Type B pancreatic cell (in vitro differentiated cells): ENCODE results near the gene GET3. TPM values are rescaled to one million over a fixed set of nuclear protein-coding genes. Genes with fewer than 3 reads are reported as not detected.

ENCODE experiments used
- DNase-seq: peaks from one replicate; pipeline ENCODE4 v3.0.0; 2021; ENCODE audit warnings: mixed read lengths; ENCODE audit not compliant: unreplicated experiment; ENCODE audit errors: extremely low spot score
- H3K27ac Mint-ChIP-seq: 2 replicates; pipeline ENCODE4 v1.8.0; 2021; ENCODE audit warnings: mild to moderate bottlenecking, mixed read lengths
- H3K27me3 Mint-ChIP-seq: 2 replicates; pipeline ENCODE4 v1.8.0; 2021; ENCODE audit warnings: mixed read lengths
- H3K36me3 Mint-ChIP-seq: 2 replicates; pipeline ENCODE4 v1.8.0; 2021; ENCODE audit warnings: mixed read lengths
- H3K4me1 Mint-ChIP-seq: one replicate; pipeline ENCODE4 v1.8.0; 2021; ENCODE audit warnings: mixed read lengths; ENCODE audit not compliant: unreplicated experiment
- H3K4me3 Mint-ChIP-seq: 2 replicates; pipeline ENCODE4 v1.8.0; 2021; ENCODE audit warnings: mild to moderate bottlenecking, mixed read lengths
- H3K9me3 Mint-ChIP-seq: 2 replicates; pipeline ENCODE4 v1.8.0; 2021; ENCODE audit warnings: mixed read lengths
- CTCF ChIP-seq: fragments of 200-600 bp; sonication (generic); conservative IDR thresholded peaks from 2 replicates; pipeline ENCODE4 v1.5.0; 2021; ENCODE audit warnings: antibody characterized with exemption, mild to moderate bottlenecking
- long read RNA-seq: library from polyadenylated mRNA; unstranded; transcript quantifications from one replicate; pipeline ENCODE4 v2.0.0, GENCODE V29; 2020
- total RNA-seq: library from RNA; stranded (reverse); gene quantifications from 2 replicates; pipeline ENCODE4 v1.2.1, GENCODE V29; 2021; ENCODE audit warnings: low replicate concordance

The GET3 gene
- total RNA-seq: 59.6 and 74.5 TPM in 2 replicates
- long read RNA-seq, partial matches to known transcripts: 0 of 4 reads
- long read RNA-seq, other reads (novel, unspliced or antisense): 2 of 4 reads

GRCh38 chr19:12736995-12737834 lies at the start of gene GET3:
Gene GET3, plus strand, starts transcription at chr19:12737497. Its CDS starts 9 bp downstream, at chr19:12737506.
- DNase-seq: peak; percentile 88
- H3K4me1 Mint-ChIP-seq: peaks cover 29% of the 10 kb centered on the region
- peaks cover 3% of the 10 kb centered on the region for H3K9me3 Mint-ChIP-seq
- peaks cover 17% of the 10 kb centered on the region for H3K36me3 Mint-ChIP-seq
- peak within 1 kb of the TSS; percentile 100 for H3K4me3 Mint-ChIP-seq
- H3K27me3 Mint-ChIP-seq: no peaks in the 10 kb centered on the region
- TF ChIP-seq CTCF: no peak
- peak within 1 kb of the TSS; percentile 98 for H3K27ac Mint-ChIP-seq

- TF ChIP-seq CTCF: no peak
- Mint-ChIP-seq H3K9me3 (no peaks in the 10 kb centered on the region), H3K27me3 (no peaks in the 10 kb centered on the region), H3K36me3 (no peaks in the 10 kb centered on the region), H3K27ac (no peak overlapping the region), H3K4me3 (no peak overlapping the region), H3K4me1 (no peaks in the 10 kb centered on the region)
- no peak for DNase-seq
These were observed 48.3 kb upstream of the GET3 start for GRCh38 chr19:12689012-12689411.

- no peaks in the 10 kb centered on the region for H3K9me3 Mint-ChIP-seq
- no peak overlapping the region for H3K27ac Mint-ChIP-seq
- H3K27me3 Mint-ChIP-seq: no peaks in the 10 kb centered on the region
- no peak for DNase-seq
- no peaks in the 10 kb centered on the region for H3K4me1 Mint-ChIP-seq
- no peak overlapping the region for H3K4me3 Mint-ChIP-seq
- no peak for TF ChIP-seq CTCF
- no peaks in the 10 kb centered on the region for H3K36me3 Mint-ChIP-seq
These were observed 47.6 kb upstream of the GET3 start for GRCh38 chr19:12689581-12690216.

GRCh38 chr19:12692960-12693359 lies 44.3 kb upstream of the GET3 start:
- H3K4me3 Mint-ChIP-seq: no peak overlapping the region
- H3K27ac Mint-ChIP-seq: no peak overlapping the region
- no peaks in the 10 kb centered on the region for H3K27me3 Mint-ChIP-seq
- no peak for DNase-seq
- TF ChIP-seq CTCF: no peak
- H3K9me3 Mint-ChIP-seq: no peaks in the 10 kb centered on the region
- H3K36me3 Mint-ChIP-seq: no peaks in the 10 kb centered on the region
- H3K4me1 Mint-ChIP-seq: peaks cover 7% of the 10 kb centered on the region

- no peak for TF ChIP-seq CTCF
- Mint-ChIP-seq H3K27me3 (no peaks in the 10 kb centered on the region), H3K4me1 (peaks cover 7% of the 10 kb centered on the region), H3K9me3 (no peaks in the 10 kb centered on the region), H3K27ac (no peak overlapping the region), H3K36me3 (peaks cover 4% of the 10 kb centered on the region), H3K4me3 (peak overlapping the region; percentile 82)
- no peak for DNase-seq
These were observed 42.7 kb upstream of the GET3 start for GRCh38 chr19:12694641-12695040.
